MG63 (cell line): ENCODE data around the gene ODF2. TPM values are rescaled to one million over a fixed set of nuclear protein-coding genes. Genes with fewer than 3 reads are reported as not detected.
"Not testable (repeated sequence)": the region's sequence is repeated elsewhere in the genome, so short reads cannot be mapped to it uniquely, and the experiment has no call there.

Experiments used
- DNase-seq: peaks from one replicate; pipeline ENCODE4 v3.0.0-alpha.2; 2020
- H3K27me3 ChIP-seq: fragments of 250-450 bp; sonication (Bioruptor Pico); 2 replicates; pipeline ENCODE4 v1.5.1; 2020; ENCODE audit warnings: mild to moderate bottlenecking, moderate library complexity
- H3K36me3 ChIP-seq: fragments of 250-450 bp; sonication (Bioruptor Pico); 2 replicates; pipeline ENCODE4 v1.5.1; 2020; ENCODE audit warnings: mild to moderate bottlenecking, moderate library complexity
- H3K4me3 ChIP-seq: fragments of 250-450 bp; sonication (Bioruptor Pico); 2 replicates; pipeline ENCODE4 v1.5.1; 2020; ENCODE audit warnings: mild to moderate bottlenecking, moderate library complexity
- H3K9me3 ChIP-seq: fragments of 250-450 bp; sonication (Bioruptor Pico); 2 replicates; pipeline ENCODE4 v1.5.1; 2020; ENCODE audit warnings: mild to moderate bottlenecking, moderate library complexity
- total RNA-seq: library from RNA; depleted of rRNA; stranded (reverse); fragments of >200 nt; shearing (Covaris generic); gene quantifications from 2 replicates; pipeline ENCODE4 v1.2.3, GENCODE V29; 2014; ENCODE audit warnings: low replicate concordance

The ODF2 gene
- total RNA-seq, 1 experiment from 2014 or later, result 46.9 TPM

GRCh38 chr9:128497824-128498610 lies 42.2 kb downstream of the ODF2 start:
- peaks cover 49% of the 10 kb centered on the region for H3K36me3 ChIP-seq
- no peak overlapping the region for H3K4me3 ChIP-seq
- H3K27me3 ChIP-seq, result no peaks in the 10 kb centered on the region
- H3K9me3 ChIP-seq, result no peaks in the 10 kb centered on the region
- DNase-seq, result no peak

- DNase-seq, result no peak
- Histone ChIP-seq H3K36me3 (peaks cover 43% of the 10 kb centered on the region), H3K9me3 (no peaks in the 10 kb centered on the region), H3K4me3 (no peak overlapping the region), H3K27me3 (no peaks in the 10 kb centered on the region)
Measured at GRCh38 chr9:128498911-128499310, 43.1 kb downstream of the ODF2 start.

GRCh38 chr9:128499920-128500319 lies 44.1 kb downstream of the ODF2 start:
- Histone ChIP-seq H3K27me3 (no peaks in the 10 kb centered on the region), H3K36me3 (peaks cover 39% of the 10 kb centered on the region), H3K4me3 (no peak overlapping the region), H3K9me3 (no peaks in the 10 kb centered on the region)
- no peak for DNase-seq

GRCh38 chr9:128503415-128503825 lies 47.6 kb downstream of the ODF2 start:
- H3K4me3 ChIP-seq, result peak overlapping the region; percentile 90
- peak; percentile 56 for DNase-seq
- peaks cover 16% of the 10 kb centered on the region for H3K36me3 ChIP-seq
- H3K27me3 ChIP-seq, H3K9me3 ChIP-seq: not testable (repeated sequence)

- H3K36me3 ChIP-seq, result peaks cover 16% of the 10 kb centered on the region
- H3K9me3 ChIP-seq, result no peaks in the 10 kb centered on the region
- DNase-seq, result peak; percentile 11
Measured at GRCh38 chr9:128503870-128504269, 48.1 kb downstream of the ODF2 start.

GRCh38 chr9:128504485-128505413 lies 48.9 kb downstream of the ODF2 start, which contains the start of gene GLE1:
TSS of gene GLE1 (plus strand) at chr9:128504719. CDS start at chr9:128504806, 87 bp downstream.
- H3K27me3 ChIP-seq, result no peaks in the 10 kb centered on the region
- peak within 1 kb of the TSS; percentile 90 for H3K4me3 ChIP-seq
- no peaks in the 10 kb centered on the region for H3K9me3 ChIP-seq
- peaks cover 16% of the 10 kb centered on the region; the same call in 1 of the 2 replicates for H3K36me3 ChIP-seq
- peak; percentile 91 for DNase-seq

More at GRCh38 chr9:128503870-128504269, 48.1 kb downstream of the ODF2 start:
- Histone ChIP-seq H3K27me3 (no peaks in the 10 kb centered on the region), H3K4me3 (peak overlapping the region; percentile 90)

- Histone ChIP-seq H3K9me3 (no peaks in the 10 kb centered on the region), H3K36me3 (peaks cover 10% of the 10 kb centered on the region; the same call in 1 of the 2 replicates), H3K27me3 (no peaks in the 10 kb centered on the region), H3K4me3 (peak overlapping the region; percentile 90)
- no peak for DNase-seq
Measured at GRCh38 chr9:128505414-128505765, 49.6 kb downstream of the ODF2 start.

GRCh38 chr9:128505906-128506305 lies 50.1 kb downstream of the ODF2 start:
- peak overlapping the region; percentile 90 for H3K4me3 ChIP-seq
- not testable (repeated sequence) for H3K9me3 ChIP-seq, H3K36me3 ChIP-seq

GRCh38 chr9:128512820-128513219 lies 57.0 kb downstream of the ODF2 start:
- no peak for DNase-seq
- no peaks in the 10 kb centered on the region for H3K27me3 ChIP-seq
- no peak overlapping the region for H3K4me3 ChIP-seq
- peaks cover 37% of the 10 kb centered on the region for H3K36me3 ChIP-seq
- no peaks in the 10 kb centered on the region for H3K9me3 ChIP-seq

More at GRCh38 chr9:128505906-128506305, 50.1 kb downstream of the ODF2 start:
- not testable (repeated sequence) for H3K27me3 ChIP-seq, DNase-seq

- DNase-seq, result no peak
- peaks cover 46% of the 10 kb centered on the region for H3K36me3 ChIP-seq
Measured at GRCh38 chr9:128521956-128522355, 66.2 kb downstream of the ODF2 start.

GRCh38 chr9:128523199-128523925 lies 67.6 kb downstream of the ODF2 start:
- H3K4me3 ChIP-seq, result no peak overlapping the region
- peaks cover 41% of the 10 kb centered on the region for H3K36me3 ChIP-seq
- H3K27me3 ChIP-seq, result no peaks in the 10 kb centered on the region
- DNase-seq, result peak; percentile 12
- no peaks in the 10 kb centered on the region for H3K9me3 ChIP-seq

More at GRCh38 chr9:128521956-128522355, 66.2 kb downstream of the ODF2 start:
- Histone ChIP-seq H3K27me3 (no peaks in the 10 kb centered on the region), H3K4me3 (no peak overlapping the region), H3K9me3 (no peaks in the 10 kb centered on the region)

GRCh38 chr9:128526720-128527119 lies 70.9 kb downstream of the ODF2 start:
- Histone ChIP-seq H3K4me3 (no peak overlapping the region), H3K9me3 (no peaks in the 10 kb centered on the region), H3K27me3 (no peaks in the 10 kb centered on the region), H3K36me3 (peaks cover 46% of the 10 kb centered on the region)
- no peak for DNase-seq

- Histone ChIP-seq H3K27me3 (no peaks in the 10 kb centered on the region), H3K9me3 (no peaks in the 10 kb centered on the region), H3K36me3 (peaks cover 41% of the 10 kb centered on the region), H3K4me3 (no peak overlapping the region)
- DNase-seq, result peak; percentile 9
Measured at GRCh38 chr9:128528445-128529160, 72.8 kb downstream of the ODF2 start.

- Histone ChIP-seq H3K36me3 (peaks cover 45% of the 10 kb centered on the region), H3K4me3 (no peak overlapping the region), H3K9me3 (no peaks in the 10 kb centered on the region), H3K27me3 (no peaks in the 10 kb centered on the region)
- no peak for DNase-seq
Measured at GRCh38 chr9:128529191-128529590, 73.4 kb downstream of the ODF2 start.

GRCh38 chr9:128532581-128532980 lies 76.8 kb downstream of the ODF2 start:
- no peak for DNase-seq
- Histone ChIP-seq H3K4me3 (no peak overlapping the region), H3K27me3 (no peaks in the 10 kb centered on the region), H3K9me3 (no peaks in the 10 kb centered on the region), H3K36me3 (peaks cover 36% of the 10 kb centered on the region)
